ENCODE results near the gene UNC5C. TPM values are rescaled to one million over a fixed set of nuclear protein-coding genes. Genes with fewer than 3 reads are reported as not detected.
A peak's percentile ranks its signal among the peaks of the same experiment; 100 is the strongest.

UNC5C gene
- polyA plus RNA-seq, 1 of the 3 experiments (the other 2 are of a cell fraction): 3.3 TPM

- Histone ChIP-seq H3K27me3 (ENCODE audit: insufficient read depth) (no peaks in the 10 kb centered on the region), H3K9me2 (no peaks in the 10 kb centered on the region), H2AFZ (ENCODE audit: low read depth) (no peak overlapping the region), H3K36me3 (replicated peaks in 1 of 2; ENCODE audit: control insufficient read depth in 1 of 2, insufficient read depth in 2 of 2, low read length in 1 of 2) (no peaks in the 10 kb centered on the region), H3K4me3 (ENCODE audit: low read depth in 2 of 2, low read length in 1 of 2) (peak overlapping the region in 1 of 2 experiments; percentile 37; a peak in 1 of 4 replicates), H3F3A (replicated peaks; ENCODE audit: insufficient read depth) (peaks cover 6% of the 10 kb centered on the region), H3K9me3 (no peaks in the 10 kb centered on the region), H3K27ac (ENCODE audit: low read depth in 2 of 2, low read length in 1 of 2) (peak overlapping the region in 1 of 2 experiments; percentile 16; a peak in 1 of 4 replicates), H3K4me2 (no peak overlapping the region), H3K79me2 (ENCODE audit: insufficient read depth) (no peaks in the 10 kb centered on the region), H3K4me1 (ENCODE audit: control insufficient read depth in 1 of 2, insufficient read depth in 2 of 2, low read depth in 1 of 2, low read length in 1 of 2) (peaks cover 0 to 23% of the 10 kb centered on the region in 2 experiments; a peak in 2 of 4 replicates), H4K20me1 (ENCODE audit: insufficient read depth) (no peaks in the 10 kb centered on the region), H3K9ac (no peak overlapping the region)
- CTCF ChIA-PET: interaction anchor here (0.6 to 4.9 kb wide), 10 partner anchors 10 to 1427 kb away, joined by 3 to 29 read pairs (median 4); no protein-coding TSS in a partner anchor
- TF ChIP-seq CHD2 (IDR thresholded peaks at IDR 0.05; ENCODE audit: low read length, partially characterized antibody): no peak
- TF ChIP-seq SIN3A (IDR thresholded peaks at IDR 0.05; ENCODE audit: borderline replicate concordance, low read depth, low read length): no peak
- TF ChIP-seq ELF1 (IDR thresholded peaks at IDR 0.05): no peak
- no peak for TF ChIP-seq REST (IDR thresholded peaks at IDR 0.05; ENCODE audit: low read depth, low read length)
- TF ChIP-seq FOSL2 (IDR thresholded peaks at IDR 0.05; ENCODE audit: borderline replicate concordance, low read depth): no peak
- no peak for TF ChIP-seq RFX5 (IDR thresholded peaks at IDR 0.05; ENCODE audit: low read length)
- TF ChIP-seq FOXM1 (IDR thresholded peaks at IDR 0.05; ENCODE audit: low read depth): no peak
- TF ChIP-seq PBX3 (IDR thresholded peaks at IDR 0.05): no peak
- TF ChIP-seq TCF12 (IDR thresholded peaks at IDR 0.05): no peak
- no peak for TF ChIP-seq IRF3 (IDR thresholded peaks at IDR 0.05; ENCODE audit: low read depth, low read length)
- TF ChIP-seq TEAD4 (IDR thresholded peaks at IDR 0.05; ENCODE audit: borderline replicate concordance, insufficient read depth): no peak
- no peak for TF ChIP-seq MAX (IDR thresholded peaks at IDR 0.05; ENCODE audit: low read depth)
- no peak for TF ChIP-seq ZBTB33 (IDR thresholded peaks at IDR 0.05; ENCODE audit: borderline replicate concordance, low read depth)
- no peak for TF ChIP-seq RXRA (IDR thresholded peaks at IDR 0.05; ENCODE audit: borderline replicate concordance, low read depth)
- TF ChIP-seq EZH2phosphoT487 (IDR thresholded peaks at IDR 0.05; ENCODE audit: borderline replicate concordance, low read depth): no peak
- TF ChIP-seq TAF1 (IDR thresholded peaks at IDR 0.05; ENCODE audit: borderline replicate concordance, low read depth, low read length): no peak
- no peak for TF ChIP-seq SMC3 (IDR thresholded peaks at IDR 0.05; ENCODE audit: low read depth, low read length)
- no peak for TF ChIP-seq NRF1 (IDR thresholded peaks at IDR 0.05; ENCODE audit: low read depth, low read length)
- no peak for TF ChIP-seq MEF2A (IDR thresholded peaks at IDR 0.05; ENCODE audit: borderline replicate concordance, low read depth)
- POLR2A ChIA-PET: no interaction called here
- 55% methylated on average over 3 of the region's 3 CpGs for WGBS (ENCODE audit: low lambda C conversion rate)
- no peak for DNase-seq
Measured at GRCh38 chr4:95156452-95156765, 392.4 kb downstream of the UNC5C start.
